ENCODE measurements around the gene ZNF226. TPM values are rescaled to one million over a fixed set of nuclear protein-coding genes. Genes with fewer than 3 reads are reported as not detected.

Gene ZNF226
- polyA plus RNA-seq, 3 donors, result 9.3 to 16.6 (median 16.3) TPM

- intact Hi-C loops (cut with micrococcal nuclease), result loop anchor here (5.0 to 10.0 kb wide), 3 partner anchors 37 to 92 kb away; partner anchors contain the start of genes ZNF225 (in 2 of the 2) and ZNF226 (in 1 of the 2)
- H3K4me3 Mint-ChIP-seq, result no peak overlapping the region
Observed at GRCh38 chr19:44204772-44205171, 39.9 kb downstream of the ZNF226 start.

More at GRCh38 chr19:44204772-44205171, 39.9 kb downstream of the ZNF226 start:
- WGBS (ENCODE audit: insufficient coverage), result no CpG with 5 or more reads among the region's 2 CpGs
- Histone ChIP-seq H2AFZ (ENCODE audit: insufficient read depth, low read depth, low read length, poor library complexity, severe bottlenecking) (no peak overlapping the region), H3K36me3 (replicated peaks in 1 of 2; ENCODE audit: control insufficient read depth in 1 of 2, insufficient read depth in 2 of 2, low read length in 2 of 2) (no peaks in the 10 kb centered on the region), H3K79me2 (ENCODE audit: insufficient read depth, low read length) (no peaks in the 10 kb centered on the region), H3K27me3 (ENCODE audit: control insufficient read depth in 2 of 2, insufficient read depth in 2 of 2, low read length in 2 of 2) (peaks cover 0 to 5% of the 10 kb centered on the region in 2 donors), H3K9me3 (replicated peaks in 1 of 2; ENCODE audit: control insufficient read depth in 1 of 2, insufficient read depth in 1 of 2, low read length in 2 of 2) (peaks cover 18 to 46% of the 10 kb centered on the region in 2 donors), H3K4me2 (replicated peaks; ENCODE audit: extremely low read depth, low read length, poor library complexity, severe bottlenecking) (no peak overlapping the region), H4K20me1 (ENCODE audit: insufficient read depth, low read length) (no peaks in the 10 kb centered on the region), H3K9ac (ENCODE audit: insufficient read depth, low read length, poor library complexity, severe bottlenecking) (no peak overlapping the region), H3K4me1 (ENCODE audit: control insufficient read depth in 1 of 2, insufficient read depth in 2 of 2, low read length in 2 of 2) (peaks cover 7 to 8% of the 10 kb centered on the region in 2 donors), H3K4me3 (replicated peaks in 1 of 3; ENCODE audit: low read depth in 2 of 3, low read length in 3 of 3) (no peak overlapping the region), H3K27ac (ENCODE audit: low read depth in 1 of 2, low read length in 2 of 2) (no peak overlapping the region)
- no peak for DNase-seq
- H3K9me3 Mint-ChIP-seq, result peaks cover 25 to 50% (median 37%) of the 10 kb centered on the region in 7 donors
- peaks cover 2 to 12% (median 5%) of the 10 kb centered on the region in 3 donors for H3K27me3 Mint-ChIP-seq (ENCODE audit: low read depth in 3 of 3)
- peaks cover 4 to 7% of the 10 kb centered on the region in 2 donors for H3K36me3 Mint-ChIP-seq
- no peak for TF ChIP-seq CTCF (IDR thresholded peaks at IDR 0.05)
- peaks cover 10% of the 10 kb centered on the region for H3K4me1 Mint-ChIP-seq
- H3K27ac Mint-ChIP-seq, result no peak overlapping the region
